K562 (cell line): ENCODE results near the gene UBE2I. TPM values are rescaled to one million over a fixed set of nuclear protein-coding genes. Genes with fewer than 3 reads are reported as not detected.
A peak's percentile ranks its signal among the peaks of the same experiment; 100 is the strongest.

Experiments
- ASH1L ChIP-seq: fragments of 450-650 bp; IDR thresholded peaks from 2 replicates; pipeline ENCODE4 v1.6.1; 2018; ENCODE audit warnings: borderline replicate concordance, mild to moderate bottlenecking, low read depth; ENCODE audit not compliant: partially characterized antibody
- ATF4 ChIP-seq: fragments of 450-650 bp; formaldehyde crosslinking; IDR thresholded peaks from 2 replicates; pipeline ENCODE4 v1.4.0; 2022; ENCODE audit warnings: mild to moderate bottlenecking, moderate library complexity
- CBX2 ChIP-seq: fragments of 200-600 bp; sonication (generic); IDR thresholded peaks from one replicate; pipeline ENCODE4 v1.6.1; 2012; ENCODE audit warnings: mild to moderate bottlenecking, low read length, inconsistent platforms; ENCODE audit not compliant: insufficient read depth, poor library complexity, severe bottlenecking
- EP400 ChIP-seq: fragments of 450-650 bp; IDR thresholded peaks from 2 replicates; pipeline ENCODE4 v1.6.1; 2017; ENCODE audit warnings: antibody characterized with exemption, mild to moderate bottlenecking, moderate library complexity
- FOSL1 ChIP-seq: fragments of 200-800 bp; sonication (Bioruptor generic); conservative IDR thresholded peaks from 2 replicates; pipeline ENCODE4 v1.6.1; 2016; ENCODE audit warnings: missing genetic modification characterization, missing compliant biosample characterization
- FOXA3 ChIP-seq, 2 experiments: fragments of 450-650 bp in 1 of 2; sonication (generic) in 1 of 2; formaldehyde crosslinking; IDR thresholded peaks in 1 of 2; conservative IDR thresholded peaks in 1 of 2; 2 replicates each; pipeline versions ENCODE4 v1.4.0 to v1.8.0; 2020 to 2022; ENCODE audit warnings: mild to moderate bottlenecking in 2 of 2, missing genetic modification reagents in 1 of 2
- GTF2B ChIP-seq: IDR thresholded peaks from 2 replicates; pipeline ENCODE4 v1.6.1; 2011; ENCODE audit not compliant: insufficient read length; ENCODE audit errors: extremely low read depth
- HDAC8 ChIP-seq: fragments of 450-650 bp; IDR thresholded peaks from 2 replicates; pipeline ENCODE4 v1.6.1; 2016; ENCODE audit warnings: mild to moderate bottlenecking, missing genetic modification characterization, moderate library complexity, missing compliant biosample characterization
- PRDM10 ChIP-seq: fragments of 450-650 bp; IDR thresholded peaks from 2 replicates; pipeline ENCODE4 v1.6.1; 2018; ENCODE audit not compliant: partially characterized antibody
- TAL1 ChIP-seq: fragments of 450-650 bp; IDR thresholded peaks from 2 replicates; pipeline ENCODE4 v1.6.1; 2016; ENCODE audit warnings: mild to moderate bottlenecking
- TFAP4 ChIP-seq: sonication (generic); formaldehyde crosslinking; IDR thresholded peaks from 2 replicates; pipeline ENCODE4 v1.8.0; 2022; ENCODE audit warnings: missing genetic modification reagents, mild to moderate bottlenecking, moderate library complexity, borderline replicate concordance
- XRCC5 ChIP-seq: fragments of 200-400 bp; formaldehyde crosslinking; IDR thresholded peaks from 2 replicates; pipeline ENCODE4 v1.6.1; 2017; ENCODE audit warnings: low read depth, mild to moderate bottlenecking, low read length
- ZFP36 ChIP-seq: fragments of 150-350 bp; IDR thresholded peaks from 2 replicates; pipeline ENCODE4 v1.6.1; 2018; ENCODE audit warnings: low read length, low read depth; ENCODE audit not compliant: partially characterized antibody
- ZFX ChIP-seq: sonication (generic); formaldehyde crosslinking; IDR thresholded peaks from 2 replicates; pipeline ENCODE4 v1.8.0; 2022; ENCODE audit warnings: mild to moderate bottlenecking, missing genetic modification reagents, moderate library complexity
- ZNF12 ChIP-seq: sonication (generic); formaldehyde crosslinking; IDR thresholded peaks from 2 replicates; pipeline ENCODE4 v1.4.0; 2020; ENCODE audit warnings: mild to moderate bottlenecking, missing genetic modification reagents
- ZNF224 ChIP-seq: sonication (generic); formaldehyde crosslinking; IDR thresholded peaks from 2 replicates; pipeline ENCODE4 v1.8.0; 2022; ENCODE audit warnings: mild to moderate bottlenecking, missing genetic modification reagents
- ZNF324 ChIP-seq: fragments of 250-450 bp; sonication (Bioruptor Pico); IDR thresholded peaks from 2 replicates; pipeline ENCODE4 v1.4.0; 2020; ENCODE audit warnings: mild to moderate bottlenecking
- ZNF449 ChIP-seq: fragments of 250-450 bp; sonication (Bioruptor Pico); IDR thresholded peaks from 2 replicates; pipeline ENCODE4 v1.8.0; 2022; ENCODE audit warnings: moderate library complexity, mild to moderate bottlenecking, inconsistent platforms
- polyA plus RNA-seq, 8 experiments: library from polyadenylated mRNA; depleted of rRNA in 4 of 8; stranded (reverse) in 5 of 8; unstranded in 3 of 8; fragments of >200 nt; fragmentation: Nextera tagmentation in 2 of 8; fragmentation: Illumina TruSeq in 1 of 8; extraction: Ambion mirVana in 2 of 8; extraction: Trizol in 1 of 8; gene quantifications; 2 replicates each; pipeline versions ENCODE4 v1.2.1 to v1.2.3, GENCODE V29; 2011 to 2014; ENCODE audit warnings: inconsistent platforms in 1 of 8, missing spikeins in 1 of 8
- total RNA-seq, 7 experiments: library from RNA; depleted of rRNA in 6 of 7; stranded (reverse); fragments of >200 nt in 6 of 7; fragmentation: Illumina TruSeq in 2 of 7; extraction: Trizol in 2 of 7; gene quantifications; 2 replicates each; pipeline versions ENCODE4 v1.2.1 to v1.2.3, GENCODE V29; 2011 to 2021; ENCODE audit warnings: low replicate concordance in 1 of 7

The UBE2I gene
- total and polyA plus RNA-seq, 9 of the 15 experiments (the other 6 are each of a cell fraction or from before 2014, with no cell fraction given), result 36.6 to 254 (median 104) TPM

GRCh38 chr16:1308977-1309885, at the start of gene UBE2I (continued):
- no peak for TF ChIP-seq CBX2
- TF ChIP-seq ZFP36, result no peak
- TF ChIP-seq ATF4, result no peak
- TF ChIP-seq EP400, result peak; percentile 98
- TF ChIP-seq GTF2B, result no peak
- peak; percentile 98 for TF ChIP-seq PRDM10
- TF ChIP-seq ZNF224, result peak; percentile 90; the same call in 1 of the 2 replicates
- peak; percentile 62; the same call in 1 of the 2 replicates for TF ChIP-seq HDAC8
- no peak for TF ChIP-seq FOXA3 (CRISPR knock-in tag; conservative IDR thresholded peaks at IDR 0.05 in 1 of 2, IDR thresholded peaks at IDR 0.05 in 1 of 2)
- peak; percentile 87 for TF ChIP-seq ZNF12
- TF ChIP-seq ZNF449 (CRISPR knock-in tag), result no peak
- peak; percentile 66 for TF ChIP-seq FOSL1 (tag)
- peak; percentile 78; the same call in 1 of the 2 replicates for TF ChIP-seq TFAP4 (CRISPR knock-in tag)
- 0 out of 2 replicates have a peak, but pooled peaks have one; percentile 18 for TF ChIP-seq TAL1
- peak; percentile 70; the same call in 1 of the 2 replicates for TF ChIP-seq XRCC5
- TF ChIP-seq ASH1L, result peak; percentile 96
- TF ChIP-seq ZNF324 (CRISPR knock-in tag), result no peak
- peak; percentile 100 for TF ChIP-seq ZFX (CRISPR knock-in tag)
